ENCODE measurements around the gene SAMD10.
"Not testable (repeated sequence)": the region's sequence is repeated elsewhere in the genome, so short reads cannot be mapped to it uniquely, and the experiment has no call there.

Gene SAMD10

GRCh38 chr20:63940071-63940471, 39.4 kb downstream of the SAMD10 start:
- DNase-seq, result no peak

GRCh38 chr20:63939061-63939935, 40.1 kb downstream of the SAMD10 start:
- peak in 1 of 2 donors; percentile 34 for DNase-seq

- no peak for DNase-seq
Observed at GRCh38 chr20:63937596-63937995, 41.8 kb downstream of the SAMD10 start.

- no peak for DNase-seq
Observed at GRCh38 chr20:63935447-63935846, 44.0 kb downstream of the SAMD10 start.

GRCh38 chr20:63934271-63935068, 45.0 kb downstream of the SAMD10 start:
- DNase-seq, result no peak

GRCh38 chr20:63933646-63934045, 45.8 kb downstream of the SAMD10 start:
- DNase-seq, result no peak

- no peak for DNase-seq
Observed at GRCh38 chr20:63932606-63933160, 46.8 kb downstream of the SAMD10 start.

- no peak for DNase-seq
Observed at GRCh38 chr20:63931735-63932134, 47.7 kb downstream of the SAMD10 start.

- DNase-seq, result no peak
Observed at GRCh38 chr20:63930971-63931553, 48.4 kb downstream of the SAMD10 start.

GRCh38 chr20:63929473-63929883, 50.0 kb downstream of the SAMD10 start:
- not testable (repeated sequence) for DNase-seq

GRCh38 chr20:63929071-63929470, 50.4 kb downstream of the SAMD10 start:
- DNase-seq, result no peak

GRCh38 chr20:63926298-63926697, 53.1 kb downstream of the SAMD10 start:
- DNase-seq, result no peak

GRCh38 chr20:63924241-63924640, 55.2 kb downstream of the SAMD10 start:
- DNase-seq, result no peak

All from activated CD4-positive, alpha-beta T cell treated with anti-CD3 and anti-CD28 coated beads for 4 hours (primary cell).